ENCODE results near the gene FAM241A. TPM values are rescaled to one million over a fixed set of nuclear protein-coding genes. Genes with fewer than 3 reads are reported as not detected.
"Not testable (repeated sequence)": the region's sequence is repeated elsewhere in the genome, so short reads cannot be mapped to it uniquely, and the experiment has no call there.

FAM241A gene
- 0.91 and 0.92 TPM in 2 replicates for total RNA-seq (2014; rRNA removed; shearing (Covaris generic))

DNA sequence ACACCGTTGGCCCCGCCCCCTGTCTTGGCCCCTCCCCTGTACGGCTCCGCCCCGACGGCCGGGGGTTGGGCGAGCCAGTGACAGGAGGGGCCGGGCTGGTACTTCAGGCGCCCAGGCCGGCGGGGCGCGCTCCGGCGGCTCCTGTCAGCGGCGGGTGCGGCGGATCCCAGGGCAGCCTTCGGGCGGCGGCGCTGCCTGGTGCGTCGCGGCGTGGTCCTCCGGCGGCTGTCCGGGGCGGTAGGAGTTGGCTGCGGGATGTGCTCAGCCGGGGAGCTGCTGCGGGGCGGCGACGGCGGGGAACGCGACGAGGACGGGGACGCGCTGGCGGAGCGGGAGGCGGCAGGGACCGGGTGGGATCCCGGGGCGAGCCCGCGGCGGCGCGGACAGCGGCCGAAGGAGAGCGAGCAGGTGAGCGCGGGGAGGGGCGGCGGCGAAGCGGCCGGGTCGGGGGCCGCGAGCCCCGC lies at the start of gene FAM241A:
Gene FAM241A, plus strand, starts transcription at position 129 of the 464 bp plus-strand sequence. Its CDS starts 127 bp downstream, at position 256.
- peak; percentile 84 for DNase-seq (ENCODE audit: low spot score)

DNA sequence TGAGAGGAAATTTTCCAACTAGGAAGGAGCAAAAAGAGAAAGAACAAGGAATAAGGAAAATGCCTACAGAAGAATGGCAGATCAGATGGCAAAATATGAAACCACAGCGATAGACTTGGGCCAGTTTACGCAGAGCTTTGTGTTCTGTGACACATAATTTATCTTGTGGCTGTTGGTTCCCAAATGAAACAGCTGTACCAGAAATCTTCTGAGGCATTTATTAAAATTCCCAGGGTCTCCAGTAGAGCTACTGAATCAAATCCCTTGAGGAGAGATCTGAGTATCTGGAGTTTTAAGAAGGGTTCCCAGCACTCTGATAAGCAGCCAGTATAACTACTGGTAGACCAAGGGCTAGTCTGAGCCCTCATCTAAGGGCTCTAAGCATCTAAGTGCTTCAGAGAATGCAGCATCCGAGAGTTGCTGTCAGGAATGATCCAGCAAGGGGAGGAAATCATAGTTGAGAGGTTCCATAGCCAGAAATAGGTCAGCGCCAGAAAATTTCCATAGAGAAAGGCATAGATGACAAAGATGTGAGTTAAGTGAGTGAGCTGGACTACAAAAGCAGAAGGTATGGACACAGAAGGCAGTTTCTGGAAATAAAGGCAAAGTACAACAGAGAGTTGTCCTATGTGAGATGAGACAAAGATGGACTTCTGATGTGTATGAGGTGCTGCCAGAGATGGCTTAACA lies 46.3 kb upstream of the FAM241A start:
- DNase-seq (ENCODE audit: low spot score), result no peak

DNA sequence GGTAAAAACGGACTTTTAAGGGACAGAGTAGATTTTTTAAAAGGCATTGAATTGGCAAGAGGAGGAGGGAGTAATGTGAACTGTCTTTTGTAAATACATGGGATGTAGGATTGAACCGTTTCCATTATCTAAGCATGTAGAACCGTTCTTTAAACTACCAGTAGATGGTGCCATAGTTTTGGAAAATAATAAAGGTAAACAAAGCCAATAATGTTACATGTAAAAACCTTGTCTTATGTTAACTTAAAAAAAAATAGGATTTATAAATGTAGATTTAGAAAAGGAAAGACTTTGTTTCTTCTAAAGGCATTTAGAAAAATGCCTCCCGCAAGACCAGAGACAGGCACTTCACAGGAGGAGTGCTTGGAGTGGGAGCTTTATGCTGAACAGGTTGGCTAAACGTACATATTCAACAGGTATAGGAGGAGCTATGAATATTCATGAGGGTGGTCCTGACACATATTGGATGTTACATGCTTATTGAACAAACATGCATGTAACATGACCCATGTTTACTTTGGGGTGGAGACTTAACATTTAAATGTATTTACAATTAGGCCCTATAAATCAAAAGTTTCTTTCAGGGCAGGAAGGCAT lies 45.5 kb upstream of the FAM241A start:
- DNase-seq (ENCODE audit: low spot score), result peak; percentile 84

DNA sequence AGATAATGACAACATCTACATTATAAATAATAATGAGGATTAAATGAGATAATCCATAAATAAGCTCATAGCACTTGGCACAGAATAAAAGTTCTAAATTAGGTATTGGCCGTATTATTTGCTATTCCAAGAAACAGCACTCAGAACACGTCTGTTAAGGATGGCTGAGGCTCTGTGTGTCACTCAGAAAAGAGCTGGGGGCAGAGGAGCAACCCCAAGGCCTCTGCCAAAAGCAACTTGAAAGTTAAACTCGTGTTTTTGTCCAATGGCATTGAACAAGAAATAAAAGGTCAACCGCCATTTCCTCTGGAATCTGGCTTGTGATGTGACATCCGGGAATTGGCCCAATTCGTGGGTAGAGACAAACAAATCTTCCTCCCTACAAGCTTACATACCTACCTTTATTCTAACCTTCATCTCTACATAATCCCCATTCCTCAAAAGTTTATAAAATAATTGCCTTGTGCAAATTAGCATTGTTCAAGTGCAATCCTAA lies 42.3 kb upstream of the FAM241A start:
- DNase-seq (ENCODE audit: low spot score), result no peak

DNA sequence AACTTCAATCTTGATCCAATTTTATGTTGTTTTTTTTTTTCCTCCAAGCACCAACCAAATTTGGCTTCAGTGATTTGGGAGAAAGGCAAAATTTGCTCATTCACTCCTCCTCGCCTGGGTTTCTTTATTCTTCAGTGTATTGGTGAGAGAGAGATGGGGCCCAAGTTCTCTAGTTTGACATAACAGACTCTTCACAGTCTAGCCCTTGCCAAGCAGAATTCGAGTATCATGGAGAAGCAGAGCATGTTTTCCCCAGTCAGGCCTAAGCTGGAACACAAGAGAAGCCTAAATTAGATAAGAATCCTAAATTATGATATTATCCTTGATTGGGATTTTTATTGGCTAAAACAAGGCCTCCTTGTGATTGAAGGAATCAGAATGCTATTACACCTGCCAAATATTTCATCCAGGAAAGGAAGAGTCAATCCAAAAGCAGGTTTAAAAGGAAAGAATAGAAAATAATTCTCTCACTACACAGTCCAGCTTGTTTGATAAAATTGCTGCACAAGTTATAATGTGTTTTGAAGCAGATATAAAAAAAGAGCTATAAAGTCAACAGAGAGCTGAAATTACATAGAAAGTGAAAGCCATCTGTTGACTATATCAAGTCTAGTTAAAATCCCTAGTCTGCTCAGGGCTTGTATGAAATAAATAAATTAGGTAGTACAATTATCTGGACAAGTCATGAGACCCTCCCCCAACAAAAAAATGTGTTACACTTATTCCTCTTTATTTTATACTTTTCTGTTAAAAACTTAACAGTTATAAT lies 39.9 kb upstream of the FAM241A start:
- DNase-seq (ENCODE audit: low spot score), result no peak

DNA sequence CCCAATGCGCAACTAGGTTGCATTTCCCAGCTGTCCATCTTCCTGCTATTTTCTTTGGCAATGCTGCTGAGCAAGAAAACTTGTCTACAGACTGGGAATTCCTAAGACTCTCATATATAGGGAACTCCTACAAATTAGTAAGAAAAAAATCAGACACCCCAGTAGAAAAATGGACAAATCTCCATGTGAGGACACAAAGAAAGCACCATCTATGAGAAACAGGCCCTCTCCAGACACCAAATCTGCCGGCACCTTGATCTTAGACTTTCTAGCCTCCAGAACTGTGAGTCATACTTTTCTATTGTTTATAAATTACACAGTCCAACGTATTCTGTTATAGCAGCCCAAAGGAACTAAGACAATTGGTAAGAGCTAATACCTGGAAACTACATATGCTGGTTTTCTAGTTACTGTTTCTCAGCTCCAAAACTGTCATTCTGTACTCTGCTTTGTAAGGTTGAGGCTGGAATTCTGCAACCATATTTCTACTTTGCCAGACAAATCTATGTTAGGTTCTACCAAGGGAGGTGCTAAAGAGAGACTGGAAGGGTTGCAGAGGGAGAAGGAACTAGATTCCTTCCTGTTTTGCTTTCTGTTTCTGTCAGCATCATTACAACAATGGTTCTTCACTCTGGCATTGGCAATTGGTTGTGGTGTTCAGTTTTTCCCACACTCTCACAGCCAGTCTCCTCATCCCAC lies 35.7 kb upstream of the FAM241A start:
- peak; percentile 44 for DNase-seq (ENCODE audit: low spot score)

DNA sequence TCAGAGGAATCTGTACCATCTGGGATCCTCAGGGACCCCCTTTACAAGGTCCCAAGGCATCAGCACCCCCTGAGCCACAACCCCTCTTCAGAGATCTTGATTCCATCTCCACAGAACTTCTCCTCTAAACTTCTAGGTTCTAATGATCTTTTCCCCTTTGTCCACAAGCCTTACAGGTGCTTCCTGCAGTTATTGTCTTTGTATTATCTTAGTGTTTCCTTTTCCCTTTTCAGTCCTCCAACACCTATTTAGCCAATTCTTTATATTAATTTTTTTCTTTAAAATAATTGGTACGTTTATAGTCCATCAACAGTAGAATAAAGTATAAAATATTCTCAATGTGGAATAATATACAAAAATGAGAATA lies 35.2 kb upstream of the FAM241A start:
- no peak for DNase-seq (ENCODE audit: low spot score)

DNA sequence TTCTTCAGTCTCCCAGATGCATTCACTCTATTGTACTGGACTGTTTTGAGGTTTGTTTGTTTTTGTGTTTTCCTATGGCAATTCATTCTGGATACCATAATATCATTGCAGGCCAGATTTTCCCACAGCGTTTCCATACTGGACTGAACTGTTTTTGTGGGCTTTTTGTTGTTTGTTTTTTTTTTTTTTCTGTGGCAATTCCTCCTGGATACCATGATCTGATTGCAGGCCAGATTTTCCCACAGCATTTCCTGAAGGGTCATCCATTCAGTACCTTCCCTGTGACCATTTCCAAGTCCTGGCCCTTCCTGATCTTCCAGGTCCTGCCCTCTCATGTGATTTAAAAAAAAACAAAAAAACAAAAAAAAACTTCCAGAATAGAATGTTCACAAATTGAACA lies 33.9 kb upstream of the FAM241A start:
- no peak for DNase-seq (ENCODE audit: low spot score)

DNA sequence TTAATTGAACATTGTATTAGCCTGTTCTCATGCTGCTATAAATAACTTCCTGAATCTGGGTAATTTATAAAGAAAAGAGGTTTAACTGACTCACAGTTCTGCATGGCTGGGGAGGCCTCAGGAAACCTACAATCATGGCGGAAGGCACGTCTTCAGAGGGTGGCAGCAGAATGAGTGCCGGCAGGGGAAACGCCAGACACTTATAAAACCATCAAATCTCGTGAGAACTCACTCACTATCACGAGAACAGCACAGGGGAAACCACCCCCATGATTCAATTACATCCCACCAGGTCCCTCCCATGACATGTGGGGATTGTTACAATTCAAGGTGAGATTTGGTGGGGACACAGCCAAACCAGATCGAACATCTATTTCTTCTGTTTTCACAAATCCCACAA lies 33.2 kb upstream of the FAM241A start:
- not testable (repeated sequence) for DNase-seq (ENCODE audit: low spot score)

DNA sequence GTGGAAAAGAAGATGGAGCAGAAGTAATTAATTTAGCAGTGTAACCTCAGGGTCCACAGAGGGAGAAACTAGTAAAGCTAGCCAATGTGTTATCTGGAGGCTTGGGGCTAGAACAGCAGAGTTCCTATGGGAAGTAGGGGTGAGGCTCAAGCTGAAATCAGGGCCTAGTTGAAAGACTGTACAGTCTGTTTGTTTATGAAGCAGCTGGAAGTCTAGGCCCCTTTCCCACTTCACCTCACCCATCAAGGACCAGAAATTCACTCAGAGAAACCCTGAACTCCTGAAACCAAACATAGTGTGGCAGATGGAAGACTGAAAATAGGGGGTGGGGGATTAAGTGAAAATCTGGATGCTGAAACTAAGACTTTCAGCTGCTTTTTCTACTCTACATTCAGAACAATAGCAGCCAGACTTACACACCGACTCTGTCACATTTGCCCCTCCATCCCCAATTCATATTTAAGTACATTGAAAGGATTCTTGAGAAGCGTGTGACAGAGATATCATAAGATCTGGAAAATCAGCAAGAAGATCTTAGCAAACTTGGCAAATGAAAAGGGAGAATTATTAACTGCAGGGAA lies 32.6 kb upstream of the FAM241A start:
- no peak for DNase-seq (ENCODE audit: low spot score)

DNA sequence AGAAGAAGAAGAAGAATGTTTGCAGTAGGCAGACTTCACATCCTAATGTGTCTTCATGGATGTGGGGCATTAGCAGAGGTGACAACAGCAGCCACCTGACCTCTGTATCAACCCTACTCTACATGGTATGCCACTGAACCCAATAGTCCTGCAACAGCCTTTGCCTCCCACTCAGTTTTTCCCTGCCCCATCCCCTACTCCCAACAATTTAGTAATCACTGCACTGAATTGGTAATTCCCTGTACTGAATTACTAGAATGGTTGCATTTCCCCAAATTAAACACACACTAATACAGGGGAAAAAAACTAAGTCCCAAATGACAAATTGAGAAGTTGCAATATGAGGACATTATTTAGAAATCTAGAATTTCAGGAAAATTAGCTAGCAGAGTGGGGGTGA lies 31.4 kb upstream of the FAM241A start:
- peak; percentile 16 for DNase-seq (ENCODE audit: low spot score)

DNA sequence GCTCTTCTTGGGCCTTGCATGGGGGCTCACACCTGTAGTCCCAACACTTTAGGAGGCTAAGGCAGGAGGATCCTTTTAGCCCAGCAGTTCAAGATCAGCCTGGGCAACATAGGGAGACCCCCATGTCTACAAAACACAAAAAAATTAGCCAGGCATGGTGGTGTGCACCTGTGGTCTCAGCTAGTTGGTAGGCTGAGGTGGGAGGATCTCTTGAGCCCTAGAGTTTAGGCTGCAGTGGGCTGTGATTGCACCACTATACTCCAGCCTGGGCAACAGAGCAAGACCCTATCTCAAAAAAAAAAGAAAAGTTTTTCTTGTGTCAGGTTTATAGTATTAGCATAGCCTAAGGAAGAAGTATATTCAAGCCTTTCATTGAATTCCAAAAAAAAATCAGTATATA lies 30.8 kb upstream of the FAM241A start:
- DNase-seq (ENCODE audit: low spot score), result no peak

DNA sequence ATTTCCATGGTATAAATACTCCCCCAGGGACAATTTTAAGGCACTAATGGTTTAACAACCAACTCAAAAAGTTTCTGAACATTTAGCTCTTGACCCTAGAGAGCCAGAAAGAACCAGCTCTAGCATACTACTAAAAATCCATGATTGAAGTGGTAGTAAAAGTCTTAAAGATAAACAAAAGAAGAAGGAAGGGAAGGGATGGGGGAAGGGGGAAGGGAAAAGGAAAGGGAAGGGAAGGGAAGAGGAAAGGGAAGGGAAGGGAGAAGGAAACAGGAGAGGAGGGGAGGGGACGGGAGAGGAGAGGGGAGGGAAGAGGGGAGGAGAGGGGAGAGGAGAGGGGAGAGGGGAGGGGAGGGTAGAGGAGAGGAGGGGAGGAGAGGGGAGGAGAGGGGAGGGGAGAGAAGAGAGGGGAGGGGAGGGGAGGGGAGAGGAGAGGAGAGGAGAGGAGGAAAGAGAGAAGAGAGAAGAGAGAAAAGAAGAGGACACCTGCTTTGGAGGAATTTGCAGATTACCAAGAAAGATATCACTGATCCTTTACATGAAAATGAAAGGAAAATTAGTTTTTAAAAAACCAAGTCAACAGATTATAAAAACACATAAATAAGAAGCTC lies 26.4 kb upstream of the FAM241A start:
- no peak for DNase-seq (ENCODE audit: low spot score)

DNA sequence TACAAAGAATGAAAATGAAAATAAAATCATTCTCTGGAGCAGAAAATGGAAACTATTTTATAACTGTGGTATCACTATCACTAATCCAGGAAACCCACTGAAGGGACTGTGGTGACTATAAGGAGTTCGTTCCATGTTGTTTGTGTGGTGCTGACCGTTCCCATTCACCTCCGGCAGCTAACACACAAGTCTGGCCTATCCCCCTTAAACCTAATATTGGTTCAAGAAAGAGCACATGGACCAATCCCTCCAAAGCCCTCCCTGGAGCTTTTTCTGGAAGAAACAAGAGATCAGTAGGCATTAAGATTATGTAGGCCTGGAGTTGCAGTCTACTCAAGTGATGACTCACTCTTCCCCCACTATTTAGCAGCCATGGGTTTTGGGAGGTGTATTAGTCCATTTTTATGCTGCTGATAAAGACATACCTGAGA lies 25.9 kb upstream of the FAM241A start:
- DNase-seq (ENCODE audit: low spot score), result no peak

DNA sequence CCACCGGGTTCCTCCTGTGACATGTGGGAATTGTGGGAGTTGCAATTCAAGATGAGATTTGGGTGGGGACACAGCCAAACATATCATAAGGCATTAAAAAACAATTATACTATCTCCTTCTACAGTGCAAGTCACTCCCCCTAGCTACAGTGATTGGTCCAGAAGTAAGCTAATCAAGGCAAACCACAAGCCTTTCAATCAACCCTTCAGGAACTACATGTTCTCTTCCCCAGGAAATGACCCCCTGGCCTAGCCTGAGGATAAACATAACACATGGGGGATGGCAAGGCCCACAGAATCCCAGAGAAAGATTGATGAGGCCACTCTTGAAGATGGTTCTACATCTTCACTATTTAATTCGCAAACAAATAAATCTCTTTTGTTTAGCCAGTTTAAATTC lies 25.2 kb upstream of the FAM241A start:
- DNase-seq (ENCODE audit: low spot score), result no peak

DNA sequence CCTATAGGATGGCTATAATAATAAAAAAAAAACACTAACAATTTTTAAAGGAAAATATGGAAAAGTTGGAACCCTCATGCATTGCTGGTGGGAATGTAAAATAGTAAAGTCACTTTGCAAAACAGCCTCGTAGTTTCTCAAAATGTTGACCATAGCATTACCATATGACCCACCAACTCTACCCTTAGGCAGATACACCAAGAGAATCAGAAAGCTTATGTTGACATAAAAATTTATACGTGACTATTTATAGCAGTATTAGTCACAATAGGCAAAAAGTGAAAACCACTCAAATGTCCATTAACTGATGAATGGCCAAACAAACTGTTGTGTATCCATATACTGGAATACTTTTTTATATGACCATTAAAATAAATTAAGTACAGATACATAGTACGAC lies 19.8 kb upstream of the FAM241A start:
- DNase-seq (ENCODE audit: low spot score), result no peak

DNA sequence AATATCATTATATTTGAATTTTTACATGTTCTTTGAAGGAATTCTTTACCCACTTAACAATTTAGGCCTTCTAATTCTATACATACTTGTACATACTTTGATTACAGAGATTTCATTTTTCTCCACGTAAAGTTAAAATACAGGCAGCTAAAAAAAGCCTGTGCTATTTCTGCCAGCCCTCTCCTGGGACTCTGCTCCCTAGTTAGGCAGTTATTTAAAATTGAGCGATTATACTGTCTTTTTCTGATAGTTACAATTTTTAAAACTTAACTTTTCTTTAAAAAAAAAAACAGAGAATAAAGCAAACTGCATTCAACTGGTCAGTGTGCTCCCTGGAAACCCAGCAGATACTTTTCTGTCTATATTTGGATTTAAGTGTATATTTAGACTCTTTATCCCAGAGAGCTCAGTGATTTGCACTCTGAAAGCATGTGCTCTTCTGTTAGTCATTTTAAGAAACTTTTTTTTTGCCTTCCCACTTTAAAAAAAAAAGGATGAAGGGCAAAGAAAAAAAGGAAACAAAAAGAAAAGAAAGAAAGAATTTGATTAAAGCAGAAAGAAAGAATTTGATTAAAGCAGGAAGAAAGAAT lies 18.1 kb upstream of the FAM241A start:
- no peak for DNase-seq (ENCODE audit: low spot score)

DNA sequence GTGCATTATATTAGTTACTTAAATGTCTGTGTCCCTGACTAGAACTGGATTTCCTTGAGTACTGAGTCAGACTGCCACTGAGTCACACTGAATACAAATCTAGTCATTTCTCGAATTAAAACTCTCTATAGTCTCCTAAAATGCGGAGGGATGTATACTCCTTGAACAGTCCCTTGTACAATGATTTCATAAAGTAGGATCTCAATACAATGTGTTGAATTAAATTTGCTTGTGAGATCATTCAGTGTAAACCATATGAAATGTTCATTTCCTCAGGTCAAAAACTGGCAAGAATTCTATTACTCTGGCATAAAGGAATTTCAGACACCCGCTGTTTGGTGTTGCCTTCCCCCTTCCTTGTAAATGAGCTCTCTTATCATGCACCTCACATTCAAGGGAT lies 17.5 kb upstream of the FAM241A start:
- DNase-seq (ENCODE audit: low spot score), result no peak

DNA sequence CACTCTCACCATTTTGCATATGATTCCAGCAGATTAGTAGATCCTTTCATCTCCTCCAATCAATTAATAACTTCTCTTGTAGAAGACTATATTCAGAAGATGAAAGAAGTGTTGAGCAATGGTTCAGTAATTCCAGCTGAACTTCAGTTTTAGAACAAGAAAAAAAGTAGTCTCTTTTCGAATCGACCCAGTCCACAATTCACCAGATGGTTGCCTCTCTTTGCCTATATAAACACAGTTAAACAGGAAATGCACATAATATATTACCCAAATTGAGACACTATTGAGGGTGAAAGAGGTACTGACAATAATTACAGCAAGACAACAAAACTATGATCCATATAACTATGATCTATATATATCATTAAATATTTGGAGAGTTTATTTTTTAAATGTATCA lies 16.8 kb upstream of the FAM241A start:
- DNase-seq (ENCODE audit: low spot score), result no peak

DNA sequence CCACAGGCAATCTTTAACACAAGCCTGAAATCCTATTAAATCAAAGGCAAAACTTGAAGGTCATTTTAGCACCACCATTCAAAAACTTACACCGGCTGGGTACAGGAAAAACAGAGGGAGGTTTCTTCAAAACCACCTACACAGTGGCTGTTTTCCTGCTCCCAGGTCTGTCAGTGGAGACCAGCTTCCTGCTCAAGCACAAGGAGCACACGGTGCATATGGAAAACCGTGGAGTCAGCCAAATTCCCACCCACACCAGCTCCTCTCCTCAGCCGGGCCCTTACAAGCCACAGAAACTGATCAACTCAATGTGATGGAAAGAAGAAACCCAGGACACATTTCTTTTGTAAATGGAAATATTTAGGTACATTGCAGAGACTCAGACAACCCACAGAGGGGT lies 14.3 kb upstream of the FAM241A start:
- no peak for DNase-seq (ENCODE audit: low spot score)

DNA sequence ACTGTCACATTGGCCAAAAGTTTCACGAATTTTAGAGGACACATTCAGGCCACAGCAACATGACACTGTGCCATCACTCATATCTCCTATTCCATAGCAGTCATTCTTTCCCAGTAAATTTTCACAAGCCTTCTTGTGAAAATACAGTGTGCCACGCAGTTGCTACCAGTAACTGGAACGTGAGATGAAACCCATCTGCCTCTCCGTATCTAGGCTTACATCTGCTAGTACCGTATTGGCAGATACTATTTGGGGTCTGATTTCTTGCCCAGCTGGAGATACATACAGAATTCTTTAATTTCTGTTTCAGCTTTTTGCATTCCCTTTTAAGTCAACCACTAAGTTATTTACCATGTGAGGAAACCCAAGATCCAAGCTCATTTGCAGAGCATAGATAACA lies 8.7 kb upstream of the FAM241A start:
- no peak for DNase-seq (ENCODE audit: low spot score)

Measured in HT-29 (cell line).